ENCODE results near the gene HYCC2. TPM values are rescaled to one million over a fixed set of nuclear protein-coding genes. Genes with fewer than 3 reads are reported as not detected.
"Not testable (repeated sequence)": the region's sequence is repeated elsewhere in the genome, so short reads cannot be mapped to it uniquely, and the experiment has no call there.

HYCC2 gene
- 36.7 TPM for total RNA-seq
- long read RNA-seq, full-length matches to known transcripts, result 8 of 42 reads
- long read RNA-seq, partial matches to known transcripts, result 4 of 42 reads
- long read RNA-seq, other reads (novel, unspliced or antisense), result 30 of 42 reads

- Histone ChIP-seq H3K27ac (peak within 1 kb of the TSS; percentile 88), H3K4me1 (peaks cover 49% of the 10 kb centered on the region), H3K9me3 (no peaks in the 10 kb centered on the region), H3K4me3 (peak within 1 kb of the TSS; percentile 92), H3K27me3 (ENCODE audit: low read depth) (no peaks in the 10 kb centered on the region), H3K36me3 (no peaks in the 10 kb centered on the region)
- intact Hi-C loops (cut with DNase I), result no loop called here
- ATAC-seq (peak; percentile 100), DNase-seq (peak; percentile 91)
- TF ChIP-seq CTCF (IDR thresholded peaks at IDR 0.05), result peak; percentile 36
These were observed at the start of gene HYCC2, which contains the start of gene NDUFB3 for GRCh38 chr2:201071479-201072200. TSS of gene HYCC2 (minus strand) at chr2:201071671. CDS start at chr2:201024009, 47,662 bp downstream. TSS of gene NDUFB3 (plus strand) at chr2:201072001. CDS start at chr2:201078883, 6,882 bp downstream.

GRCh38 chr2:201118961-201119854, 47.7 kb upstream of the HYCC2 start:
- ATAC-seq, result peak; percentile 9 to 15
- Histone ChIP-seq H3K9me3 (no peaks in the 10 kb centered on the region), H3K36me3 (peaks cover 21% of the 10 kb centered on the region), H3K27me3 (ENCODE audit: low read depth) (no peaks in the 10 kb centered on the region), H3K27ac (peak overlapping the region; percentile 100), H3K4me3 (peak overlapping the region; percentile 77), H3K4me1 (peaks cover 48% of the 10 kb centered on the region)
- intact Hi-C loops (cut with DNase I), result loop anchor here (10.0 kb wide), 1 partner anchor 46 kb away; no protein-coding TSS in a partner anchor
- TF ChIP-seq CTCF (IDR thresholded peaks at IDR 0.05), result no peak
- no peak for DNase-seq

- TF ChIP-seq CTCF (IDR thresholded peaks at IDR 0.05), result peak; percentile 55
- peaks cover 40% of the 10 kb centered on the region for H3K4me1 ChIP-seq
- H3K4me3 ChIP-seq, result peak overlapping the region; percentile 77
- no peaks in the 10 kb centered on the region for H3K27me3 ChIP-seq (ENCODE audit: low read depth)
- H3K27ac ChIP-seq, result peak overlapping the region; percentile 100
- intact Hi-C loops (cut with DNase I), result loop anchor here (10.0 kb wide), 1 partner anchor 46 kb away; no protein-coding TSS in a partner anchor
- peaks cover 14% of the 10 kb centered on the region for H3K36me3 ChIP-seq
- ATAC-seq (peak; percentile 65 to 73), DNase-seq (peak; percentile 94)
- H3K9me3 ChIP-seq, result no peaks in the 10 kb centered on the region
These were observed 46.9 kb upstream of the HYCC2 start for GRCh38 chr2:201118121-201118960.

GRCh38 chr2:201117735-201118094, 46.2 kb upstream of the HYCC2 start:
- intact Hi-C loops (cut with DNase I), result loop anchor here (10.0 kb wide), 1 partner anchor 47 kb away; no protein-coding TSS in a partner anchor
- Histone ChIP-seq H3K27ac (peak overlapping the region; percentile 100), H3K4me3 (peak overlapping the region; percentile 77), H3K4me1 (peaks cover 34% of the 10 kb centered on the region)
- peak in 1 of 2 donors; percentile 5 for ATAC-seq
- not testable (repeated sequence) for H3K27me3 ChIP-seq (ENCODE audit: low read depth); H3K36me3 ChIP-seq; DNase-seq; H3K9me3 ChIP-seq

- Histone ChIP-seq H3K9me3 (no peaks in the 10 kb centered on the region), H3K4me3 (peak overlapping the region; percentile 77), H3K36me3 (peaks cover 3% of the 10 kb centered on the region), H3K4me1 (peaks cover 28% of the 10 kb centered on the region), H3K27me3 (ENCODE audit: low read depth) (no peaks in the 10 kb centered on the region), H3K27ac (peak overlapping the region; percentile 100)
- peak; percentile 39 for TF ChIP-seq CTCF (IDR thresholded peaks at IDR 0.05)
- ATAC-seq, result peak; percentile 45 to 56
- DNase-seq, result no peak
- intact Hi-C loops (cut with DNase I), result loop anchor here (10.0 kb wide), 1 partner anchor 48 kb away; no protein-coding TSS in a partner anchor
These were observed 45.7 kb upstream of the HYCC2 start for GRCh38 chr2:201116959-201117734.

Measured in lower lobe of right lung (tissue), 2 donors.